ENCODE results near the gene TTC39B. TPM values are rescaled to one million over a fixed set of nuclear protein-coding genes. Genes with fewer than 3 reads are reported as not detected.

The TTC39B gene
- total RNA-seq, 1 donor from 2014 or later = 30.6 TPM

DNA sequence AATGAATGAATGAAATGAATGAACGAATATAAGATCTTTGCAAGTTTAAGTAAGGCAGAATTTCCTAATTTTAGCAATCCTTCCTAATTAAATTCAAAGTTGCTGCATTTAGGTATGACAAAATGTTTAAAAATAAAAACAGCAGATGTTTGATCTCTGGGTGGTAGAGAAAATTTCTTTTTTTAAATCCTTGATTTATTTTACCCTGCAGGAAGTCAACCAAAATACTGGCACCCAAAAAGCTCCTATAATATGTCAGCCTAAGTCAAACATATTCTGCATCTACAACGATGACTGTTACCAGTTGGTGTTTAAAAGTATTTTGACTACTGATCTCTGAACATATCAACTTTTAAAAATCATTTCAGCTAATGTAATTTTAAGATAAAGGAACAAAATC lies 58.4 kb downstream of the TTC39B start:
- DNase-seq (ENCODE audit: low spot score) = no peak
- Mint-ChIP-seq H3K27me3 (ENCODE audit: low read depth) (no peaks in the 10 kb centered on the region), H3K36me3 (ENCODE audit: low read depth) (no peaks in the 10 kb centered on the region), H3K4me1 (ENCODE audit: low read depth) (peaks cover 74% of the 10 kb centered on the region), H3K27ac (ENCODE audit: unreplicated experiment) (peak overlapping the region; percentile 92), H3K9me3 (ENCODE audit: low read depth) (no peaks in the 10 kb centered on the region), H3K4me3 (ENCODE audit: unreplicated experiment) (peak overlapping the region; percentile 62)
- TF ChIP-seq CTCF (IDR thresholded peaks at IDR 0.05) = no peak

- H3K36me3 Mint-ChIP-seq (ENCODE audit: low read depth) = no peaks in the 10 kb centered on the region
- H3K27me3 Mint-ChIP-seq (ENCODE audit: low read depth) = no peaks in the 10 kb centered on the region
- H3K27ac Mint-ChIP-seq (ENCODE audit: unreplicated experiment) = peak overlapping the region; percentile 92
- peak overlapping the region; percentile 62 for H3K4me3 Mint-ChIP-seq (ENCODE audit: unreplicated experiment)
- H3K4me1 Mint-ChIP-seq (ENCODE audit: low read depth) = peaks cover 74% of the 10 kb centered on the region
- no peak for TF ChIP-seq CTCF (IDR thresholded peaks at IDR 0.05)
- no peaks in the 10 kb centered on the region for H3K9me3 Mint-ChIP-seq (ENCODE audit: low read depth)
- DNase-seq (ENCODE audit: low spot score) = no peak
Measured at GRCh38 chr9:15248081-15248480, 58.9 kb downstream of the TTC39B start.

DNA sequence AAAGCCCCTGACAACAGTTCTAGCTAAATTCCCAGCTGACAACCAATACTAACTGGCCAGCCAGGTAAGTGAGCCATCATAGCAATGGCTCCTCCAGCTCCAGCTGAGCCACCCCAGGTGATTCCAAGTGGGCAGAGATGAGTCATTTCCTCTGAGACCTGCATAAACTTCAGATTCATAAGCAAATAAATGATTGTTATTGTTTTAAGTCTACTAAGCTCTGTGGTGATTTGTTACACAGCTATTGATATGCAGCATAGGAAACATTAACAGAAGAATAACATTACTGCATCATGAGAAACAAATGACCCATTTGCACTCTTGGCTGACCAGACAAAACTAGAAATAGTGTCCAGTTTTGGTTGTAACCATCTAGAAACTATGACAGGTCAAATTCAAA lies 60.3 kb downstream of the TTC39B start:
- Mint-ChIP-seq H3K27ac (ENCODE audit: unreplicated experiment) (peak overlapping the region; percentile 75), H3K4me1 (ENCODE audit: low read depth) (peaks cover 82% of the 10 kb centered on the region), H3K27me3 (ENCODE audit: low read depth) (no peaks in the 10 kb centered on the region), H3K36me3 (ENCODE audit: low read depth) (no peaks in the 10 kb centered on the region), H3K4me3 (ENCODE audit: unreplicated experiment) (no peak overlapping the region), H3K9me3 (ENCODE audit: low read depth) (no peaks in the 10 kb centered on the region)
- TF ChIP-seq CTCF (IDR thresholded peaks at IDR 0.05) = no peak
- DNase-seq (ENCODE audit: low spot score) = no peak

- H3K4me1 Mint-ChIP-seq (ENCODE audit: low read depth) = peaks cover 82% of the 10 kb centered on the region
- no peak for DNase-seq (ENCODE audit: low spot score)
Measured at GRCh38 chr9:15246243-15246642, 60.8 kb downstream of the TTC39B start.

GRCh38 chr9:15244001-15244441 lies 63.0 kb downstream of the TTC39B start:
- H3K36me3 Mint-ChIP-seq (ENCODE audit: low read depth) = peaks cover under 1% of the 10 kb centered on the region

More at GRCh38 chr9:15246243-15246642, 60.8 kb downstream of the TTC39B start:
- H3K36me3 Mint-ChIP-seq (ENCODE audit: low read depth) = no peaks in the 10 kb centered on the region
- H3K4me3 Mint-ChIP-seq (ENCODE audit: unreplicated experiment) = no peak overlapping the region
- H3K27ac Mint-ChIP-seq (ENCODE audit: unreplicated experiment) = peak overlapping the region; percentile 36
- TF ChIP-seq CTCF (IDR thresholded peaks at IDR 0.05) = no peak
- H3K9me3 Mint-ChIP-seq (ENCODE audit: low read depth) = no peaks in the 10 kb centered on the region
- H3K27me3 Mint-ChIP-seq (ENCODE audit: low read depth) = no peaks in the 10 kb centered on the region

More at GRCh38 chr9:15244001-15244441, 63.0 kb downstream of the TTC39B start:
- no peak for TF ChIP-seq CTCF (IDR thresholded peaks at IDR 0.05)
- Mint-ChIP-seq H3K4me3 (ENCODE audit: unreplicated experiment) (peak overlapping the region; percentile 40), H3K4me1 (ENCODE audit: low read depth) (peaks cover 89% of the 10 kb centered on the region), H3K9me3 (ENCODE audit: low read depth) (no peaks in the 10 kb centered on the region), H3K27ac (ENCODE audit: unreplicated experiment) (peak overlapping the region; percentile 91), H3K27me3 (ENCODE audit: low read depth) (no peaks in the 10 kb centered on the region)
- DNase-seq (ENCODE audit: low spot score) = no peak

Measured in chondrocyte (in vitro differentiated cells).